Stimulated activated CD8-positive, alpha-beta memory T cell treated with anti-CD3 and anti-CD28 coated beads, Interleukin-12 subunit alpha, Interleukin-12 subunit beta, amount 100 ng/mL, for 1 hour (primary cell): ENCODE data around the gene OVCH1.
"Not testable (repeated sequence)": the region's sequence is repeated elsewhere in the genome, so short reads cannot be mapped to it uniquely, and the experiment has no call there.

Experiments
- DNase-seq: peaks from one replicate; pipeline ENCODE4 v3.0.0-alpha.2; 2020; ENCODE audit warnings: low read depth

The OVCH1 gene

GRCh38 chr12:29503283-29503682, 5.8 kb upstream of the OVCH1 start:
- DNase-seq, result no peak

DNA sequence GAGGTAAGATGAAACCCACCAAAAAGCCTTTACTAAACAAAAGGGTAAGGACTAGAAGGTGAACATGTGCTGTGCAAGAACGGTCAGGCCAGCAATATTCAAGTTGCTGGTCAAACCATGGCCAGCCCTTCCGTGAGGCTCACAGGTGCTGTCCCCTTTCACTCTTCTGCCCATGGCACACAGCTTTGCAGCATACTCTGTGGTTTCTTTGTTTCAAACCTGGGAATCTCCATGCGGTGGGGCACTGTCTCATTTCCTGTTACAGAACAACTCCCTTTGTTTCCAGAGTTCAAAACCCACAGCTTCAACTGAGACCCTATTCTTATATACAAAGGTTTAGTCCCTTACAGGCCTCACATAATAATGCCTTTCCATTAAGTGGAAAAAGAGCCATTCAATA, 1.7 kb upstream of the OVCH1 start:
- DNase-seq, result no peak

DNA sequence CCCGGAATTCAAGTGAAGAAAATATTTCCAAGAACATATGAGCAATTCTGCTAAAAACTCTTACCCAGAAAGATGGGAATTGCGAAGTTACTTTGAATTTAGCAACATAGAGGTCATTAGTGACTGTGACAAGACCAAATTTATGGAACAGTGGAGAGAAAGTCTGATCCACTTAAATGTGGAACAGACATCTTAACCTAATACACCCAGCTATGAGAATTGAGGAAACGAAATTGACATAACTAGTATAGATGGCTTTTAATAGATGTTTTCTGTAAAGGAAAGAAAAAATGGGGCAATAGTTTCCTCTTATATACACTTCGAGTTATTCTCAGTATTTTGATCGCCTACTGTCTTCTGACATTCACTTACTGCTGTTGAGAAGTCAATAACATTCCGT, 4.6 kb downstream of the OVCH1 start:
- DNase-seq, result no peak

GRCh38 chr12:29486972-29487371, 10.5 kb downstream of the OVCH1 start:
- no peak for DNase-seq

GRCh38 chr12:29463198-29463597, 34.3 kb downstream of the OVCH1 start:
- DNase-seq, result no peak

GRCh38 chr12:29460082-29460481, 37.4 kb downstream of the OVCH1 start:
- DNase-seq, result no peak

DNA sequence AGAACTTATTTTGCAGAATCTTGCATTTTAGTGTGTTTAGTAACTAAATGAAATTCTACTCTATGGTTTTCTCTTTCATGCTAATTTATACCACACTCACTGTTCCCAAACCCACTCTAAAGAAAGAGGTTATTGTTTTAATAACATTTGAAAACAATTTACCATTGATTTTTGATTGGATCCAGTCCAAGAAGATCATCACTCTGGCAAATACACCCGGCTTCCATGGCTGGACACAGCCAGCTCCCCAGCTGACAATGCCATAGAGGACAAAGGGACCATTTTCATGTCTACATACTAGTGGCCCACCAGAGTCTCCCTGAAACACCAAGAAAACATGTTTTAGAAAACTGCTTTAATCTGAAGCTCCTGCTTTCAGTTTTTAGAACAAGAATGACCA, 42.4 kb downstream of the OVCH1 start:
- no peak for DNase-seq

- no peak for DNase-seq
Measured at GRCh38 chr12:29451888-29452287, 45.6 kb downstream of the OVCH1 start.

- no peak for DNase-seq
Measured at GRCh38 chr12:29448157-29448556, 49.3 kb downstream of the OVCH1 start.

- no peak for DNase-seq
Measured at GRCh38 chr12:29447285-29447975, 50.1 kb downstream of the OVCH1 start.

DNA sequence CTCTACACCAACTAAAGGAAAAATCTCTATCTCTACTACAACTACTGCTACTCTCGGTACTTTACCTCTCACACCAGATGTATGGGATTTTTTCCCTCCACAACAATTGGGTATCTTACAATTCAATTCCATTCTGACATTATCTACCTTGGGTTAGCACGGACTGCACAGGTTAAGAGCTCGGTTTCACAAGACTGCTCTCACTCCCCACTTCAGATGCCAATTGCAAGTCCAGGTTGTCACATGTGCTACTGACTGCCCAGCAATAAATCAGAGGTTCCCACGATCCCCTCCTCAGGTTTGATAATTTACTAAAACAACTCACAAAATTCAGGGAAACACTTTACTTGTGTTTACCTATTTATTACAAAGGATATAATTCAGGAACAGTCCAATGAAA, 58.0 kb downstream of the OVCH1 start:
- no peak for DNase-seq

DNA sequence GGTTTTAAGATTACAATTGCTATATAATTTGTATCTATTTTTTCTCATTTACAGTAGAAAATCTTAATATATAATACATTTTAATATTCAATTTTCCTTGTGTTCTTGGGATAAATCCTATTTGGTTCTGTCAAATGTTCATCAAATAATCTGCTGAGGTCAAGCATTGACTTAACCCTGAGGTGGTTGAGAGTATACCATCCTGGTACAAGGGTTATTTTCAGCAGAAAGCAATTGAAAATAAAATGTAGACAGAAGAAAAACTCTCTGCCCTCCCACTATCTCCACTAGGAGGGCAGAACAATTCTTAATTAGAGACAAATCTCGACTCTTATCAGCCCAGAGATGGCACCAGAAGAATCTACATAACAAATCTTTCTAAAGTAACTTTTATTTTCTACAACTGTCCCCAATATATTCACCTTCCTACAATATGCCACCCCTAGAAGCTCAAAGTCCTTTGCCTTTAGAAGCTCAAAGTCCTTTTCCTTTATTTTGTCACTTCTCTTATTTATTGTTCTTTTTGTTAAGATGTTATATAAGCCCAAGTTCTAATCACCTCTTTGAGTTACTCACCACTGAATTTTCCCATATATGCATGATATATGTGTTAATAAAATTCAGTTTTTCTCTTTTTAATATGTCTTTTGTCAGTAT, 58.6 kb downstream of the OVCH1 start:
- no peak for DNase-seq

- DNase-seq, result no peak
Measured at GRCh38 chr12:29437575-29437974, 59.9 kb downstream of the OVCH1 start.

GRCh38 chr12:29436815-29437214, 60.7 kb downstream of the OVCH1 start:
- DNase-seq, result not testable (repeated sequence)

DNA sequence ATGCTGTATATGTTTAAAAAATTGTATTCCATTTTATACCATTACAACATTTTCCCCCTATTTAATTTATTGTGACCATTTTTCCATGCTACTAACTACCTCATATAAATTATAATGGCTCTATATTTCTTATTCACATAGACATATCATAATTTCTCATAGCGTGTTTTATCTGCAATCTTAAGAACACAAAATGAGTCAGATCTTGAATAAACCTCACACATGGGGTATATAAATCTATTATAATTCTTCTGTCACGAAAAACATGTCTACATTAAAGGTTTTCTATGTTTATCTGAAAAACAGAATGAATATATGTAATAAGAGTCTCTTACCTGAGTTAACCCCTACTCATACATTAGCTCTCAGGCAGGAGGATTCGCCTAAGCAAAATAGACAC, 66.0 kb downstream of the OVCH1 start:
- DNase-seq, result no peak

GRCh38 chr12:29430716-29431044, 66.8 kb downstream of the OVCH1 start:
- no peak for DNase-seq

- no peak for DNase-seq
Measured at GRCh38 chr12:29429999-29430715, 67.3 kb downstream of the OVCH1 start.

- no peak for DNase-seq
Measured at GRCh38 chr12:29428633-29429032, 68.9 kb downstream of the OVCH1 start.

GRCh38 chr12:29427964-29428363, 69.5 kb downstream of the OVCH1 start:
- no peak for DNase-seq

- no peak for DNase-seq
Measured at GRCh38 chr12:29426498-29426897, 71.0 kb downstream of the OVCH1 start.

DNA sequence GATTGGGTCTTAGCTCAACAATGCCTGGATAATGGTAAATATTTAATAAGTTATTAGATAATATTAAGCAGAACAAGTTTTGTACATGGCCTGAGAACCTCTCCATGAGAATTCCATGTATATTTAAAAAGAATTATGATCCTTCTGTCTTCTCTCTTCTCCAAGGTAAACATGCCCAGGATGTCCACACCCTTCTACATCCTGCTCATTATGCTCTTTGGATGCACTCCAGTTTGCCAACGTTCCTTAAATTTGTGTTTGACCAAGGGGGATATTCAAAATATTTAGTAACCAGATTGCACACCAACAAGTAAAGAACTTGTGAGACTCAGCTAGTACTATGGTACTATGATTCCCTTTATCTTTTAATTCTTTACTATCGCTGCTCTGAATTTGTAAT, 71.8 kb downstream of the OVCH1 start:
- DNase-seq, result no peak

DNA sequence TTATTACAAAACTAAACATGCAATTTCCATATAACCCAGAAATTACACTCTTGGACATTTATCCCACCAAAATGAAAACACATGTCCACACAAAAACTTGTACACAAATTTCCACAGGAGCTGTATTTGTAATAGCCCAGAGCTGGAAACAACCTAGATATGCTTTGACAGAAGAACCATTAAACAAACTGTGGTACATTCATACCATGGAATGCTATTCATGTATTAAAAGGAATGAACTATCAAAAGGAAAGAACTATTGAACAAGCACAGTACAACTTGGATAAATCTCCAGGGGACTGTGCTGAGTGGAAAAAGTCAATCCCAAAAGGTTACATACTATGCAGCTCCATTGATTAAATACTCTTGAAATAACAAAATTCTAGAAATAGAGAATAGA, 80.7 kb downstream of the OVCH1 start:
- DNase-seq, result no peak

GRCh38 chr12:29415111-29415510, 82.4 kb downstream of the OVCH1 start:
- no peak for DNase-seq

DNA sequence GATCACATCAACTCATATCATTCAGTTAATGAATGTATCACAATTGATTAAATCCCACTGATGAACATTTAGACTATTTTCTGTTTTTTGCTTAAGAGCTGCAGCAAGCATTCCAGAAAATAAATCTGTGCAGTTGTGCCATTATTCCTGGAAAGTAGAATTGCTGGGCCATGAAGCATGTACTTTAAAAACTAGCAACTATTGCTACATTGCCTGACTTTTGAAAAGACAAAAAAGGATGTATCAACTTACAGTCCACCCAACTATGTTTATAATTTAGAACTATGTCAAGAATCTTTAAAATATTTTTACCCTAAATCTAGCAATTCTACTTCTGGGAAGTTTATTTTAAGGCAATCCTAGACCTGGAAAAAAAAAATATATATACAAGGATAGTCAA, 83.1 kb downstream of the OVCH1 start:
- DNase-seq, result no peak
